Spleen (tissue), 7 donors: ENCODE data around the gene POU6F1.

Experiments
- CTCF ChIP-seq, 11 experiments: fragments of 200-600 bp in 7 of 11; fragments of 450-650 bp in 4 of 11; sonication (generic) in 4 of 11; IDR thresholded peaks in 8 of 11; conservative IDR thresholded peaks in 3 of 11; 1 replicate in 7 of 11; 2 replicates in 4 of 11; pipeline versions ENCODE4 v1.4.0 to v1.8.0; 2016 to 2021; ENCODE audit warnings: antibody characterized with exemption in 11 of 11, inconsistent platforms in 4 of 11, mild to moderate bottlenecking in 1 of 11
- POLR2A ChIP-seq, 3 donors: fragments of 450-650 bp; IDR thresholded peaks; one replicate each; pipeline ENCODE4 v1.5.1; 2017; ENCODE audit warnings: antibody characterized with exemption in 3 of 3, mild to moderate bottlenecking in 1 of 3
- donor health status: DM: no; HTN: no; CAD: no; lungs with moderate emphysema.
- donor health status: DM: no; HTN: no; CAD: no.
- donor health status: DM: no; HTN: no; CAD: no.

- TF ChIP-seq CTCF (IDR thresholded peaks at IDR 0.05 in 8 of 11, conservative IDR thresholded peaks at IDR 0.05 in 3 of 11): peak in 5 of 11 experiments; percentile 6 to 48 (median 19)
- no peak for TF ChIP-seq POLR2A (IDR thresholded peaks at IDR 0.05)
These were observed 512 bp downstream of the POU6F1 start for GRCh38 chr12:51217133-51217967.
